ENCODE results near the gene ZBTB25. TPM values are rescaled to one million over a fixed set of nuclear protein-coding genes. Genes with fewer than 3 reads are reported as not detected.

The ZBTB25 gene
- total RNA-seq, 1 donor from 2014 or later = 11.8 TPM

DNA sequence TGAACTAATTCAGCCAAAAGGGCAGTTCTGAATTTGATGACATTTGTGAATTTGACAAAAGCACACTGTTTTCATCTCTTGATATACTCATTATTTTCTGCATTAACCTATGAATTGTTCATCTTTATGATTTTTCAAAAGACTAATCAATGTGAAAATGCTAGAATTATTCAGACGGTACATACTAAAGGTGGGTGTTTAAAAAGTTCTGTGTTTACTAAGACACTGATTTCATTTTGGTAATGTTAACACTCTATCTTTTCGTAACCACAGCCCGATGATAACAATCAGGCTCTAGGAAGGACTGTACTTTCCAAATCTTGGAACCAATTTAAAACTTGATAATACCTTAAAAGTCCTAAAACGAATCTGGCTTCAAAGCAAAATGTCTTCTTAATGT is 28.9 kb downstream of the ZBTB25 start:
- DNase-seq (ENCODE audit: low spot score, unreplicated experiment) = no peak
- no peaks in the 10 kb centered on the region for H3K27me3 Mint-ChIP-seq
- TF ChIP-seq, protein P1, sequence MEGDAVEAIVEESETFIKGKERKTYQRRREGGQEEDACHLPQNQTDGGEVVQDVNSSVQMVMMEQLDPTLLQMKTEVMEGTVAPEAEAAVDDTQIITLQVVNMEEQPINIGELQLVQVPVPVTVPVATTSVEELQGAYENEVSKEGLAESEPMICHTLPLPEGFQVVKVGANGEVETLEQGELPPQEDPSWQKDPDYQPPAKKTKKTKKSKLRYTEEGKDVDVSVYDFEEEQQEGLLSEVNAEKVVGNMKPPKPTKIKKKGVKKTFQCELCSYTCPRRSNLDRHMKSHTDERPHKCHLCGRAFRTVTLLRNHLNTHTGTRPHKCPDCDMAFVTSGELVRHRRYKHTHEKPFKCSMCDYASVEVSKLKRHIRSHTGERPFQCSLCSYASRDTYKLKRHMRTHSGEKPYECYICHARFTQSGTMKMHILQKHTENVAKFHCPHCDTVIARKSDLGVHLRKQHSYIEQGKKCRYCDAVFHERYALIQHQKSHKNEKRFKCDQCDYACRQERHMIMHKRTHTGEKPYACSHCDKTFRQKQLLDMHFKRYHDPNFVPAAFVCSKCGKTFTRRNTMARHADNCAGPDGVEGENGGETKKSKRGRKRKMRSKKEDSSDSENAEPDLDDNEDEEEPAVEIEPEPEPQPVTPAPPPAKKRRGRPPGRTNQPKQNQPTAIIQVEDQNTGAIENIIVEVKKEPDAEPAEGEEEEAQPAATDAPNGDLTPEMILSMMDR (IDR thresholded peaks at IDR 0.05; ENCODE audit: unreplicated experiment) = no peak

DNA sequence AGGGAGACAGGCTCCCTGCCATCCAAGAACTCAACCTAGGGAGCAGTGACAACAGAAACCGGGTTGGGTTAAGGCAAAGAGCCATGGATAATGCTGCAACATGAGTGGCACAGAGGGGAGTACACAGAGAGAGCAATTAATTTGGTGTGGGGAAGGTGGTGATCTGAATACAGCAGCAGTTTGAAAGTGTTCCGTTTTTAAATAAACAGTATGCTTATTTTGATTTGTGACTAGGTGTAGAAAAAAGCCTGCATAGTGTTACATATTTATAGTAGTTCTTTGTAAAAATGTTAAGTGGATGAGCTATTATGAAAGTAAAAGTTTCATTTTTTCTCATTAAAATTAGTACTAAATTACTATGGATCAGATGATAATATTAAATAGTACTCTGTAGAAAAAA is 29.6 kb downstream of the ZBTB25 start:
- no peaks in the 10 kb centered on the region for H3K36me3 Mint-ChIP-seq (ENCODE audit: insufficient read depth)
- H3K4me1 Mint-ChIP-seq (ENCODE audit: low read depth) = no peaks in the 10 kb centered on the region
- no peaks in the 10 kb centered on the region for H3K9me3 Mint-ChIP-seq (ENCODE audit: low read depth)
- no peak overlapping the region for H3K4me3 Mint-ChIP-seq (ENCODE audit: low read depth)
- H3K27me3 Mint-ChIP-seq = peaks cover 1% of the 10 kb centered on the region
- TF ChIP-seq, protein P1 (IDR thresholded peaks at IDR 0.05; ENCODE audit: unreplicated experiment) = no peak
- no peak overlapping the region for H3K27ac Mint-ChIP-seq
- DNase-seq (ENCODE audit: low spot score, unreplicated experiment) = no peak

More for the DNA sequence above, 28.9 kb downstream of the ZBTB25 start:
- Mint-ChIP-seq H3K9me3 (ENCODE audit: low read depth) (no peaks in the 10 kb centered on the region), H3K27ac (no peak overlapping the region), H3K4me3 (ENCODE audit: low read depth) (no peak overlapping the region), H3K36me3 (ENCODE audit: insufficient read depth) (no peaks in the 10 kb centered on the region), H3K4me1 (ENCODE audit: low read depth) (no peaks in the 10 kb centered on the region)

DNA sequence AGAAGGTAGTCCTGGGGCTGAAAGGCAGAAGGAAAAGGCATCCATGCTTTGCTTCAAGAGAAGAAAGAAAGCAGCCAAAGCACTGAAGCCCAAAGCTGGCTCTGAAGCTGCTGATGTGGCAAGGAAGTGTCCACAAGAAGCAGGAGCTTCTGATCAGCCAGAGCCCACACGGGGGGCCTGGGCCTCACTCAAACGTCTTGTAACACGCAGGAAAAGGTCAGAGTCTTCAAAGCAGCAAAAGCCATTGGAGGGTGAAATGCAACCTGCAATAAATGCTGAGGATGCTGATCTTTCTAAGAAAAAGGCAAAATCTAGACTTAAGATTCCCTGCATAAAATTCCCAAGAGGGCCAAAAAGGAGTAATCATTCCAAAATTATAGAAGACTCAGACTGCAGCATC is 35.2 kb downstream of the ZBTB25 start:
- Mint-ChIP-seq H3K36me3 (ENCODE audit: insufficient read depth) (no peaks in the 10 kb centered on the region), H3K4me1 (ENCODE audit: low read depth) (peaks cover 4% of the 10 kb centered on the region), H3K4me3 (ENCODE audit: low read depth) (no peak overlapping the region), H3K27ac (no peak overlapping the region), H3K9me3 (ENCODE audit: low read depth) (no peaks in the 10 kb centered on the region), H3K27me3 (peaks cover 13% of the 10 kb centered on the region)
- no peak for DNase-seq (ENCODE audit: low spot score, unreplicated experiment)
- TF ChIP-seq, protein P1 (IDR thresholded peaks at IDR 0.05; ENCODE audit: unreplicated experiment) = no peak

DNA sequence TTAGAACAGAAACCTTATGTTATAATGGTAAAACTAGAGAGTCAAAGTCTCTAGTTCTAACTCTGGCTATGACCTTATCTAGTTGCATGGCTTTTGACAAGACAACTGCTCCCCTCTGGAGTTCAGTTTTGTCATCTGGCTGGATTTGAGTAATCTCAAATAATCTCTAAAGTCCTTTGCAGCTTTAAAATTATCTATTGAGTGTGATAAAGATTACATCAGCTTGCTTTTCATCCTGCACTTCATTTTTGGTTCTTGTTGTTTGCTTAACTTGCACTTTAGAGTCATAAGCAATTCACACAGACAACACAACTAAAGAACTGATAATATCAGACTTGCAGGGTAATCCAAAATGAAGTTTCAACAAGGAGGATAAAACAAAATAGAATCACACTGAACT is 36.1 kb downstream of the ZBTB25 start:
- no peaks in the 10 kb centered on the region for H3K9me3 Mint-ChIP-seq (ENCODE audit: low read depth)
- H3K27me3 Mint-ChIP-seq = peaks cover 13% of the 10 kb centered on the region
- H3K36me3 Mint-ChIP-seq (ENCODE audit: insufficient read depth) = no peaks in the 10 kb centered on the region
- no peak for DNase-seq (ENCODE audit: low spot score, unreplicated experiment)
- no peak overlapping the region for H3K27ac Mint-ChIP-seq
- no peak overlapping the region for H3K4me3 Mint-ChIP-seq (ENCODE audit: low read depth)
- peaks cover 4% of the 10 kb centered on the region for H3K4me1 Mint-ChIP-seq (ENCODE audit: low read depth)
- TF ChIP-seq, protein P1 (IDR thresholded peaks at IDR 0.05; ENCODE audit: unreplicated experiment) = no peak

DNA sequence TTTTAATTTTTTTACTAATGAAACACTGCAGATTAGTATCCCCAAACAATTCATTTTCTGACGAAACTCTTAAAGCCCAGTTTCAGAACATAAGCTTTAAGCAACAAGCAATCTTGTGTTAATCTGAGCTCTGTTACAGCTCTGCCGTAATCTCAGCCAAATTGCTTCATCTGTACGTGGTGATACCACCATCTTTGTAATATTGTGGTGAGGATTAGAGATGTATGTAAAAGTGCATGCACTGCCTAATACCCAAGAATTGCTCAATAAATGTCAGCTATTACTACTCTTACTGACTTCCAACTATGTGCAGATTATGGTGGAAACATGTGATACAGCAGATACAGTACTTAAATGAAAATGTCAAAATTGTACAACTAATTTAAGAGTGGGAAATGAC is 36.5 kb downstream of the ZBTB25 start:
- Mint-ChIP-seq H3K4me1 (ENCODE audit: low read depth) (peaks cover 4% of the 10 kb centered on the region), H3K9me3 (ENCODE audit: low read depth) (no peaks in the 10 kb centered on the region), H3K4me3 (ENCODE audit: low read depth) (no peak overlapping the region)

More for the DNA sequence above, 36.5 kb downstream of the ZBTB25 start:
- H3K27me3 Mint-ChIP-seq = peaks cover 13% of the 10 kb centered on the region
- H3K36me3 Mint-ChIP-seq (ENCODE audit: insufficient read depth) = no peaks in the 10 kb centered on the region
- TF ChIP-seq, protein P1 (IDR thresholded peaks at IDR 0.05; ENCODE audit: unreplicated experiment) = no peak
- DNase-seq (ENCODE audit: low spot score, unreplicated experiment) = no peak
- no peak overlapping the region for H3K27ac Mint-ChIP-seq

All from progenitor cell of endocrine pancreas (in vitro differentiated cells).